ENCODE measurements around the gene MRPL55. TPM values are rescaled to one million over a fixed set of nuclear protein-coding genes. Genes with fewer than 3 reads are reported as not detected.
A peak's percentile ranks its signal among the peaks of the same experiment; 100 is the strongest.

The MRPL55 gene
- polyA plus RNA-seq, 1 experiment = 80.8 TPM

GRCh38 chr1:228101994-228102790, 6.9 kb downstream of the MRPL55 start:
- Histone ChIP-seq H3K36me3 (ENCODE audit: control insufficient read depth, insufficient read depth, low read length) (peaks cover 33% of the 10 kb centered on the region), H3K27me3 (ENCODE audit: control insufficient read depth, insufficient read depth, low read length) (no peaks in the 10 kb centered on the region), H3K4me3 (ENCODE audit: low read depth, low read length) (peak overlapping the region; percentile 97)
- no peak for DNase-seq (ENCODE audit: low read depth)
- peak; percentile 32; the same call in 1 of the 2 replicates for TF ChIP-seq CTCF (IDR thresholded peaks at IDR 0.05; ENCODE audit: insufficient read depth, low read depth, low read length)
- ChIA-PET POLR2A (no interaction called here), CTCF (interaction anchor here (0.7 kb wide), 1 partner anchor 98 kb away, joined by 3 read pairs; no protein-coding TSS in a partner anchor)

GRCh38 chr1:228101614-228101993, 7.5 kb downstream of the MRPL55 start:
- no peak for TF ChIP-seq CTCF (IDR thresholded peaks at IDR 0.05; ENCODE audit: insufficient read depth, low read depth, low read length)
- Histone ChIP-seq H3K27me3 (ENCODE audit: control insufficient read depth, insufficient read depth, low read length) (no peaks in the 10 kb centered on the region), H3K4me3 (ENCODE audit: low read depth, low read length) (peak overlapping the region; percentile 97), H3K36me3 (ENCODE audit: control insufficient read depth, insufficient read depth, low read length) (peaks cover 37% of the 10 kb centered on the region)
- ChIA-PET CTCF (interaction anchor here (0.7 kb wide), 1 partner anchor 97 kb away, joined by 3 read pairs; no protein-coding TSS in a partner anchor), POLR2A (no interaction called here)
- DNase-seq (ENCODE audit: low read depth) = no peak

DNA sequence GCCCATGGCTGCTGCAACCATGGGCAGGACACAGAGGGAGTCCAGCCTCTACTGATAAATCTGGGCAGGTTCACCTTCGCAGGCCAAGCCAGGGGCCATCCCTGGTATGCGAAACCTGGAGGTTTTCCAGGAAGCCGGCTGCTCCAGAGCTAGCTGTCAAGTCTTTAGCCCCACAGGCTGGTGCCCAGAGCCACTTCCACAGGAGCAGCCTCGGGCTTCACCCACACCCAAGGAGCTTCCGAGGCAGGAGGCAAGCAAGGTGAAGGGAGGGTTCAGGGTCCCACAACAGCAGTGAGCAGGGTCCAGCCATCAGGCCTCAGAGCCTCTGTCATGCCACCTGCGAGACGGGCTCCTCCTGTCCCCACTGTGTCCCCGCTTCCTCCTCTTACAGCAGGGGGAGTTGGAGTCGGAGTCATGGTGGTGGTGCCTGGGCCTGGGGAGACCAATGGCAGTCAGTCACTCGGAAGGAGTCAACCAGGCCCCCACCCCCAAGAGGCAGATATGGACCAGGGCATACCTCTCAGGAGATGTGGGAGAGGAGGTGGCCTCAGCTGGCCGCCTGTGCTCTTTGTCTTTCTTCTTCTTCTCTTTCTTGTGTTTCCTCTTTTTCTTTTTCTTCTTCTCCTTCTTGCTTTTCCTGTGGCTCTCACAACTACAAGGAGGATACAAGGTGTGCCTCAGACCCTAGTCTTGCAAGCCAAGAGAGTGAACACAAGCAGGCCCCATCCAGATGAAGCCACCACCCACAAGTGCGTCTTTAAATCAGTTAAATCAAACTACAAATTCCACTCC, 8.1 kb downstream of the MRPL55 start:
- Histone ChIP-seq H3K36me3 (ENCODE audit: control insufficient read depth, insufficient read depth, low read length) (peaks cover 35% of the 10 kb centered on the region), H3K27me3 (ENCODE audit: control insufficient read depth, insufficient read depth, low read length) (no peaks in the 10 kb centered on the region), H3K4me3 (ENCODE audit: low read depth, low read length) (peak overlapping the region; percentile 97; the same call in 1 of the 2 replicates)
- CTCF ChIA-PET = interaction anchor here (0.7 kb wide), 1 partner anchor 97 kb away, joined by 3 read pairs; no protein-coding TSS in a partner anchor
- DNase-seq (ENCODE audit: low read depth) = no peak
- no peak for TF ChIP-seq CTCF (IDR thresholded peaks at IDR 0.05; ENCODE audit: insufficient read depth, low read depth, low read length)
- POLR2A ChIA-PET = interaction anchor here (0.6 kb wide), 1 partner anchor 14 kb away, joined by 3 read pairs; no protein-coding TSS in a partner anchor

DNA sequence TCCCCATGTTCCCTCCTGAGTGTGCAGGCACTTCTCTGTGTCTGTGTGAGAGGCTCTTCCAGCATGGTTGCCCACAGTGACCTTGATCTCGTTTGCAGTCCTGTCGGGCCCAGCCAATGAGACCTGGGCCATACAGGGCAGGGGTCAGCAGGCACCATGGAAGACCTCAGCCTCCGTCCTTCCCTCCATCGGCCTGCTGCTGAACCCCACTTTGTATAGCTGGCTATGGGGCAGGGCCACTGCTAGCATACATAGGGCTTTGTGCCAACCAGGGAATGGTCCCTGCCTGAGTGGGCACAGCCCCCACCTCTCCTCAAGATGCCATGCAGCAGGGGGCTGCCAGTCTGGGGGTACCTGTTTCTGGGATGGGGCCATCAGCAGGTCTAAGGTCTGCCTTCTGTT, 9.8 kb downstream of the MRPL55 start:
- no peaks in the 10 kb centered on the region for H3K27me3 ChIP-seq (ENCODE audit: control insufficient read depth, insufficient read depth, low read length)
- CTCF ChIA-PET = no interaction called here
- POLR2A ChIA-PET = no interaction called here
- H3K36me3 ChIP-seq (ENCODE audit: control insufficient read depth, insufficient read depth, low read length) = peaks cover 31% of the 10 kb centered on the region
- H3K4me3 ChIP-seq (ENCODE audit: low read depth, low read length) = no peak overlapping the region
- TF ChIP-seq CTCF (IDR thresholded peaks at IDR 0.05; ENCODE audit: insufficient read depth, low read depth, low read length) = no peak
- DNase-seq (ENCODE audit: low read depth) = no peak

- Histone ChIP-seq H3K27me3 (ENCODE audit: control insufficient read depth, insufficient read depth, low read length) (no peaks in the 10 kb centered on the region), H3K4me3 (ENCODE audit: low read depth, low read length) (no peak overlapping the region), H3K36me3 (ENCODE audit: control insufficient read depth, insufficient read depth, low read length) (peaks cover 32% of the 10 kb centered on the region)
- DNase-seq (ENCODE audit: low read depth) = no peak
- CTCF ChIA-PET = interaction anchor here (0.6 kb wide), 1 partner anchor 76 kb away, joined by 3 read pairs; no protein-coding TSS in a partner anchor
- no peak for TF ChIP-seq CTCF (IDR thresholded peaks at IDR 0.05; ENCODE audit: insufficient read depth, low read depth, low read length)
- POLR2A ChIA-PET = no interaction called here
Observed at GRCh38 chr1:228098323-228098931, 10.7 kb downstream of the MRPL55 start.
